ENCODE data around the gene NR1H2.
"Not testable (repeated sequence)": the region's sequence is repeated elsewhere in the genome, so short reads cannot be mapped to it uniquely, and the experiment has no call there.

Gene NR1H2

GRCh38 chr19:50376166-50377050 is at the start of gene NR1H2:
Gene NR1H2, plus strand, starts transcription at chr19:50376457. Its CDS starts 1,149 bp downstream, at chr19:50377606.
- peak within 1 kb of the TSS; percentile 94 for H3K4me3 ChIP-seq (ENCODE audit: low read depth, low read length)
- TF ChIP-seq CTCF (IDR thresholded peaks at IDR 0.05; ENCODE audit: low read depth, low read length) = no peak

- no peak for TF ChIP-seq CTCF (IDR thresholded peaks at IDR 0.05; ENCODE audit: low read depth, low read length)
- H3K4me3 ChIP-seq (ENCODE audit: low read depth, low read length) = no peak overlapping the region
Measured at GRCh38 chr19:50327013-50327412, 49.2 kb upstream of the NR1H2 start.

- H3K4me3 ChIP-seq (ENCODE audit: low read depth, low read length) = no peak overlapping the region
- no peak for TF ChIP-seq CTCF (IDR thresholded peaks at IDR 0.05; ENCODE audit: low read depth, low read length)
Measured at GRCh38 chr19:50327461-50328223, 48.6 kb upstream of the NR1H2 start.

GRCh38 chr19:50328224-50328872 is 47.9 kb upstream of the NR1H2 start:
- TF ChIP-seq CTCF (IDR thresholded peaks at IDR 0.05; ENCODE audit: low read depth, low read length) = no peak
- no peak overlapping the region for H3K4me3 ChIP-seq (ENCODE audit: low read depth, low read length)

- no peak for TF ChIP-seq CTCF (IDR thresholded peaks at IDR 0.05; ENCODE audit: low read depth, low read length)
Measured at GRCh38 chr19:50328873-50329145, 47.4 kb upstream of the NR1H2 start.

GRCh38 chr19:50329146-50329925 is 46.9 kb upstream of the NR1H2 start, which contains the start of gene KCNC3:
Gene KCNC3, minus strand, starts transcription at chr19:50329377. Its CDS starts 295 bp downstream, at chr19:50329082.
- no peak within 1 kb of the TSS for H3K4me3 ChIP-seq (ENCODE audit: low read depth, low read length)
- no peak for TF ChIP-seq CTCF (IDR thresholded peaks at IDR 0.05; ENCODE audit: low read depth, low read length)

More at GRCh38 chr19:50328873-50329145, 47.4 kb upstream of the NR1H2 start:
- no peak overlapping the region for H3K4me3 ChIP-seq (ENCODE audit: low read depth, low read length)

DNA sequence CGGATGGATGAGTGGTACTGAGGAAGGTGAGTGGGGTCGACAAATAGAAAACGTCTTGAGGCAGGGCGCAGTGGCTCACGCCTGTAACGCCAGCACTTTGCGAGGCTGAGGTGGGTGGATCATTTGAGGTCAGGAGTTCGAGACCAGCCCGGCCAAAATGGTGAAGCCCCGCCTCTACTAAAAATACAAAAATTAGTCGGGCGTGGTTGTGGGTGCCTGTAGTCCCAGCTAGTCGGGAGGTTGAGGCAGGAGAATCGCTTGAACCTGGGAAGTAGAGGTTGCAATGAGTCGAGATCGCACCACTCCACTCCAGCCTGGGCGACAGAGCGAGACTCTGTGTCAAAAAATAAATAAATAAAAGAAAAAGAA is 46.3 kb upstream of the NR1H2 start:
- H3K4me3 ChIP-seq (ENCODE audit: low read depth, low read length) = not testable (repeated sequence)
